Activated naive CD8-positive, alpha-beta T cell (primary cell): ENCODE results near the gene ZKSCAN4.
A peak's percentile ranks its signal among the peaks of the same experiment; 100 is the strongest.

Experiments used
- H3K27ac Mint-ChIP-seq: one replicate; pipeline ENCODE4 v1.8.0; 2021; ENCODE audit warnings: mixed read lengths
- H3K27me3 Mint-ChIP-seq: one replicate; pipeline ENCODE4 v1.8.0; 2021; ENCODE audit warnings: mixed read lengths
- H3K36me3 Mint-ChIP-seq: one replicate; pipeline ENCODE4 v1.8.0; 2021; ENCODE audit warnings: mixed read lengths
- H3K4me1 Mint-ChIP-seq: one replicate; pipeline ENCODE4 v1.8.0; 2021; ENCODE audit warnings: low read depth, mixed read lengths
- H3K4me3 Mint-ChIP-seq: one replicate; pipeline ENCODE4 v1.8.0; 2021; ENCODE audit warnings: mild to moderate bottlenecking, mixed read lengths
- H3K9me3 Mint-ChIP-seq: one replicate; pipeline ENCODE4 v1.8.0; 2021; ENCODE audit warnings: low read depth, mixed read lengths

Gene ZKSCAN4

GRCh38 chr6:28264834-28265401 lies 12.8 kb upstream of the ZKSCAN4 start:
- Mint-ChIP-seq H3K9me3 (no peaks in the 10 kb centered on the region), H3K27me3 (no peaks in the 10 kb centered on the region), H3K36me3 (peaks cover 6% of the 10 kb centered on the region), H3K4me3 (no peak overlapping the region), H3K27ac (no peak overlapping the region), H3K4me1 (peaks cover 28% of the 10 kb centered on the region)

- Mint-ChIP-seq H3K27me3 (no peaks in the 10 kb centered on the region), H3K9me3 (no peaks in the 10 kb centered on the region), H3K4me3 (no peak overlapping the region), H3K4me1 (peaks cover 21% of the 10 kb centered on the region), H3K27ac (no peak overlapping the region), H3K36me3 (peaks cover 4% of the 10 kb centered on the region)
These were observed 11.9 kb upstream of the ZKSCAN4 start for GRCh38 chr6:28263922-28264321.

- H3K4me1 Mint-ChIP-seq: peaks cover 14% of the 10 kb centered on the region
- H3K27me3 Mint-ChIP-seq: peaks cover 3% of the 10 kb centered on the region
- H3K4me3 Mint-ChIP-seq: peak within 1 kb of the TSS; percentile 55
- peaks cover 4% of the 10 kb centered on the region for H3K9me3 Mint-ChIP-seq
- peak within 1 kb of the TSS; percentile 79 for H3K27ac Mint-ChIP-seq
- H3K36me3 Mint-ChIP-seq: peaks cover 10% of the 10 kb centered on the region
These were observed 7.1 kb upstream of the ZKSCAN4 start, which contains the start of gene NKAPL for GRCh38 chr6:28258877-28259777. TSS of gene NKAPL (plus strand) at chr6:28259297. CDS start at chr6:28259372, 75 bp downstream.

GRCh38 chr6:28257042-28257441 lies 5.0 kb upstream of the ZKSCAN4 start:
- Mint-ChIP-seq H3K4me1 (peaks cover 18% of the 10 kb centered on the region), H3K4me3 (no peak overlapping the region), H3K27me3 (peaks cover 3% of the 10 kb centered on the region), H3K27ac (no peak overlapping the region), H3K9me3 (peaks cover 4% of the 10 kb centered on the region), H3K36me3 (peaks cover 10% of the 10 kb centered on the region)

- no peak overlapping the region for H3K4me3 Mint-ChIP-seq
- H3K36me3 Mint-ChIP-seq: peaks cover 7% of the 10 kb centered on the region
- H3K4me1 Mint-ChIP-seq: peaks cover 36% of the 10 kb centered on the region
- peaks cover 3% of the 10 kb centered on the region for H3K27me3 Mint-ChIP-seq
- peaks cover 4% of the 10 kb centered on the region for H3K9me3 Mint-ChIP-seq
- H3K27ac Mint-ChIP-seq: no peak overlapping the region
These were observed 2.1 kb upstream of the ZKSCAN4 start for GRCh38 chr6:28254121-28254519.

GRCh38 chr6:28251661-28252008 lies 434 bp downstream of the ZKSCAN4 start:
- Mint-ChIP-seq H3K27me3 (no peaks in the 10 kb centered on the region), H3K27ac (peak overlapping the region; percentile 93), H3K4me3 (peak overlapping the region; percentile 98), H3K36me3 (peaks cover 4% of the 10 kb centered on the region), H3K4me1 (peaks cover 40% of the 10 kb centered on the region), H3K9me3 (no peaks in the 10 kb centered on the region)

- Mint-ChIP-seq H3K4me3 (peak overlapping the region; percentile 98), H3K4me1 (peaks cover 40% of the 10 kb centered on the region), H3K27me3 (no peaks in the 10 kb centered on the region), H3K9me3 (no peaks in the 10 kb centered on the region), H3K27ac (peak overlapping the region; percentile 12), H3K36me3 (peaks cover 10% of the 10 kb centered on the region)
These were observed 1.3 kb downstream of the ZKSCAN4 start for GRCh38 chr6:28250747-28251146.

GRCh38 chr6:28248916-28249315 lies 3.2 kb downstream of the ZKSCAN4 start:
- peaks cover 17% of the 10 kb centered on the region for H3K36me3 Mint-ChIP-seq
- H3K4me1 Mint-ChIP-seq: peaks cover 40% of the 10 kb centered on the region
- no peak overlapping the region for H3K4me3 Mint-ChIP-seq

GRCh38 chr6:28245206-28245941 lies 6.7 kb downstream of the ZKSCAN4 start:
- peaks cover 19% of the 10 kb centered on the region for H3K4me1 Mint-ChIP-seq
- H3K4me3 Mint-ChIP-seq: no peak overlapping the region
- no peaks in the 10 kb centered on the region for H3K27me3 Mint-ChIP-seq
- no peak overlapping the region for H3K27ac Mint-ChIP-seq
- no peaks in the 10 kb centered on the region for H3K9me3 Mint-ChIP-seq
- peaks cover 17% of the 10 kb centered on the region for H3K36me3 Mint-ChIP-seq

More at GRCh38 chr6:28248916-28249315, 3.2 kb downstream of the ZKSCAN4 start:
- no peaks in the 10 kb centered on the region for H3K9me3 Mint-ChIP-seq
- no peaks in the 10 kb centered on the region for H3K27me3 Mint-ChIP-seq
- no peak overlapping the region for H3K27ac Mint-ChIP-seq

GRCh38 chr6:28243946-28244345 lies 8.1 kb downstream of the ZKSCAN4 start:
- H3K4me3 Mint-ChIP-seq: no peak overlapping the region
- no peaks in the 10 kb centered on the region for H3K27me3 Mint-ChIP-seq
- no peak overlapping the region for H3K27ac Mint-ChIP-seq
- H3K9me3 Mint-ChIP-seq: no peaks in the 10 kb centered on the region
- peaks cover 17% of the 10 kb centered on the region for H3K36me3 Mint-ChIP-seq
- H3K4me1 Mint-ChIP-seq: peaks cover 11% of the 10 kb centered on the region

- Mint-ChIP-seq H3K9me3 (no peaks in the 10 kb centered on the region), H3K27me3 (peaks cover 3% of the 10 kb centered on the region), H3K4me1 (no peaks in the 10 kb centered on the region), H3K4me3 (no peak overlapping the region), H3K27ac (no peak overlapping the region), H3K36me3 (peaks cover 10% of the 10 kb centered on the region)
These were observed 11.6 kb downstream of the ZKSCAN4 start for GRCh38 chr6:28240471-28240870.

- peaks cover 3% of the 10 kb centered on the region for H3K27me3 Mint-ChIP-seq
- H3K27ac Mint-ChIP-seq: no peak overlapping the region
- peaks cover 5% of the 10 kb centered on the region for H3K36me3 Mint-ChIP-seq
- H3K4me1 Mint-ChIP-seq: no peaks in the 10 kb centered on the region
- H3K4me3 Mint-ChIP-seq: no peak overlapping the region
- H3K9me3 Mint-ChIP-seq: no peaks in the 10 kb centered on the region
These were observed 12.4 kb downstream of the ZKSCAN4 start for GRCh38 chr6:28239636-28240035.

- Mint-ChIP-seq H3K4me1 (no peaks in the 10 kb centered on the region), H3K36me3 (peaks cover 9% of the 10 kb centered on the region), H3K9me3 (no peaks in the 10 kb centered on the region), H3K27ac (no peak overlapping the region), H3K4me3 (no peak overlapping the region), H3K27me3 (peaks cover 4% of the 10 kb centered on the region)
These were observed 16.1 kb downstream of the ZKSCAN4 start for GRCh38 chr6:28235912-28236452.

- no peaks in the 10 kb centered on the region for H3K9me3 Mint-ChIP-seq
- H3K4me1 Mint-ChIP-seq: no peaks in the 10 kb centered on the region
- peaks cover 4% of the 10 kb centered on the region for H3K27me3 Mint-ChIP-seq
- peaks cover 14% of the 10 kb centered on the region for H3K36me3 Mint-ChIP-seq
- no peak overlapping the region for H3K4me3 Mint-ChIP-seq
- no peak overlapping the region for H3K27ac Mint-ChIP-seq
These were observed 19.3 kb downstream of the ZKSCAN4 start for GRCh38 chr6:28232785-28233184.

- Mint-ChIP-seq H3K4me1 (peaks cover 6% of the 10 kb centered on the region), H3K27ac (no peak overlapping the region), H3K27me3 (peaks cover 24% of the 10 kb centered on the region), H3K4me3 (no peak overlapping the region), H3K36me3 (peaks cover 5% of the 10 kb centered on the region), H3K9me3 (no peaks in the 10 kb centered on the region)
These were observed 25.6 kb downstream of the ZKSCAN4 start for GRCh38 chr6:28226460-28226859.
